Central memory CD8-positive, alpha-beta T cell (primary cell): ENCODE results near the gene TMEM43.
A peak's percentile ranks its signal among the peaks of the same experiment; 100 is the strongest.

Experiments
- ATAC-seq: fragments of 150-1000 bp; cut with Tn5 transposase; replicated peaks from 2 replicates; pipeline ENCODE4 v1.10.0; 2022; ENCODE audit warnings: mild to moderate bottlenecking, moderate FRiP score, moderate number of reproducible peaks; ENCODE audit not compliant: poor library complexity, severe bottlenecking; ENCODE audit errors: extremely low read depth
- DNase-seq, 2 donors: peaks; one replicate each; pipeline ENCODE4 v3.0.0; 2021; ENCODE audit warnings: low spot score in 2 of 2
- H3K27ac Mint-ChIP-seq: one replicate; pipeline ENCODE4 v1.8.0; 2022; ENCODE audit warnings: low read depth, mild to moderate bottlenecking, moderate library complexity, mixed read lengths
- H3K27me3 Mint-ChIP-seq: one replicate; pipeline ENCODE4 v1.8.0; 2022; ENCODE audit warnings: mixed read lengths
- H3K36me3 Mint-ChIP-seq: one replicate; pipeline ENCODE4 v1.8.0; 2022; ENCODE audit warnings: mild to moderate bottlenecking, moderate library complexity, mixed read lengths; ENCODE audit not compliant: insufficient read depth
- H3K4me1 Mint-ChIP-seq: one replicate; pipeline ENCODE4 v1.8.0; 2022; ENCODE audit warnings: mixed read lengths
- H3K4me3 Mint-ChIP-seq: one replicate; pipeline ENCODE4 v1.8.0; 2022; ENCODE audit warnings: mild to moderate bottlenecking, moderate library complexity, mixed read lengths
- H3K9me3 Mint-ChIP-seq: one replicate; pipeline ENCODE4 v1.8.0; 2022; ENCODE audit warnings: mixed read lengths

TMEM43 gene

GRCh38 chr3:14125193-14126016, 553 bp downstream of the TMEM43 start:
- Mint-ChIP-seq H3K4me1 (peaks cover 74% of the 10 kb centered on the region), H3K36me3 (peaks cover 47% of the 10 kb centered on the region), H3K27ac (peak overlapping the region; percentile 99), H3K4me3 (peak overlapping the region; percentile 95), H3K27me3 (no peaks in the 10 kb centered on the region), H3K9me3 (no peaks in the 10 kb centered on the region)
- ATAC-seq, result peak; percentile 16
- no peak for DNase-seq

GRCh38 chr3:14126017-14126886, 1.4 kb downstream of the TMEM43 start:
- H3K27me3 Mint-ChIP-seq, result no peaks in the 10 kb centered on the region
- peaks cover 54% of the 10 kb centered on the region for H3K36me3 Mint-ChIP-seq
- peaks cover 70% of the 10 kb centered on the region for H3K4me1 Mint-ChIP-seq
- H3K9me3 Mint-ChIP-seq, result no peaks in the 10 kb centered on the region
- peak overlapping the region; percentile 99 for H3K27ac Mint-ChIP-seq
- DNase-seq (no peak), ATAC-seq (no peak)
- peak overlapping the region; percentile 95 for H3K4me3 Mint-ChIP-seq

GRCh38 chr3:14126887-14127505, 2.1 kb downstream of the TMEM43 start:
- Mint-ChIP-seq H3K36me3 (peaks cover 58% of the 10 kb centered on the region), H3K27me3 (no peaks in the 10 kb centered on the region), H3K4me3 (peak overlapping the region; percentile 95), H3K4me1 (peaks cover 63% of the 10 kb centered on the region), H3K27ac (peak overlapping the region; percentile 99), H3K9me3 (no peaks in the 10 kb centered on the region)
- ATAC-seq (no peak), DNase-seq (no peak)

- Mint-ChIP-seq H3K27ac (peak overlapping the region; percentile 58), H3K9me3 (no peaks in the 10 kb centered on the region), H3K27me3 (no peaks in the 10 kb centered on the region), H3K36me3 (peaks cover 62% of the 10 kb centered on the region), H3K4me3 (no peak overlapping the region), H3K4me1 (peaks cover 57% of the 10 kb centered on the region)
- DNase-seq, result no peak
- no peak for ATAC-seq
Observed at GRCh38 chr3:14127516-14128161, 2.8 kb downstream of the TMEM43 start.

- DNase-seq (no peak), ATAC-seq (no peak)
- Mint-ChIP-seq H3K27ac (peak overlapping the region; percentile 58), H3K36me3 (peaks cover 68% of the 10 kb centered on the region), H3K27me3 (no peaks in the 10 kb centered on the region), H3K4me3 (no peak overlapping the region), H3K9me3 (no peaks in the 10 kb centered on the region), H3K4me1 (peaks cover 46% of the 10 kb centered on the region)
Observed at GRCh38 chr3:14128724-14129123, 3.9 kb downstream of the TMEM43 start.

GRCh38 chr3:14129296-14129695, 4.4 kb downstream of the TMEM43 start:
- ATAC-seq (no peak), DNase-seq (no peak)
- no peaks in the 10 kb centered on the region for H3K27me3 Mint-ChIP-seq
- H3K27ac Mint-ChIP-seq, result no peak overlapping the region
- peaks cover 43% of the 10 kb centered on the region for H3K4me1 Mint-ChIP-seq
- no peaks in the 10 kb centered on the region for H3K9me3 Mint-ChIP-seq
- peaks cover 67% of the 10 kb centered on the region for H3K36me3 Mint-ChIP-seq
- H3K4me3 Mint-ChIP-seq, result no peak overlapping the region

GRCh38 chr3:14130230-14130629, 5.4 kb downstream of the TMEM43 start:
- peaks cover 68% of the 10 kb centered on the region for H3K36me3 Mint-ChIP-seq
- no peak for ATAC-seq
- H3K9me3 Mint-ChIP-seq, result no peaks in the 10 kb centered on the region
- peak overlapping the region; percentile 7 for H3K4me3 Mint-ChIP-seq
- no peak for DNase-seq
- H3K27me3 Mint-ChIP-seq, result no peaks in the 10 kb centered on the region
- peaks cover 42% of the 10 kb centered on the region for H3K4me1 Mint-ChIP-seq
- H3K27ac Mint-ChIP-seq, result peak overlapping the region; percentile 76

GRCh38 chr3:14130707-14131106, 5.9 kb downstream of the TMEM43 start:
- no peaks in the 10 kb centered on the region for H3K9me3 Mint-ChIP-seq
- no peak for DNase-seq
- no peak for ATAC-seq
- H3K27ac Mint-ChIP-seq, result no peak overlapping the region
- no peak overlapping the region for H3K4me3 Mint-ChIP-seq
- peaks cover 38% of the 10 kb centered on the region for H3K4me1 Mint-ChIP-seq
- H3K36me3 Mint-ChIP-seq, result peaks cover 68% of the 10 kb centered on the region
- no peaks in the 10 kb centered on the region for H3K27me3 Mint-ChIP-seq

GRCh38 chr3:14131134-14131533, 6.3 kb downstream of the TMEM43 start:
- no peaks in the 10 kb centered on the region for H3K27me3 Mint-ChIP-seq
- peaks cover 68% of the 10 kb centered on the region for H3K36me3 Mint-ChIP-seq
- H3K9me3 Mint-ChIP-seq, result no peaks in the 10 kb centered on the region
- DNase-seq (no peak), ATAC-seq (no peak)
- H3K4me1 Mint-ChIP-seq, result peaks cover 33% of the 10 kb centered on the region
- no peak overlapping the region for H3K4me3 Mint-ChIP-seq
- no peak overlapping the region for H3K27ac Mint-ChIP-seq

GRCh38 chr3:14132120-14132519, 7.3 kb downstream of the TMEM43 start:
- H3K9me3 Mint-ChIP-seq, result no peaks in the 10 kb centered on the region
- peaks cover 23% of the 10 kb centered on the region for H3K4me1 Mint-ChIP-seq
- no peak overlapping the region for H3K4me3 Mint-ChIP-seq
- ATAC-seq (no peak), DNase-seq (no peak)
- H3K27ac Mint-ChIP-seq, result no peak overlapping the region
- H3K27me3 Mint-ChIP-seq, result no peaks in the 10 kb centered on the region
- peaks cover 73% of the 10 kb centered on the region for H3K36me3 Mint-ChIP-seq

- no peak overlapping the region for H3K4me3 Mint-ChIP-seq
- ATAC-seq, result no peak
- H3K9me3 Mint-ChIP-seq, result no peaks in the 10 kb centered on the region
- DNase-seq, result no peak
- peaks cover 71% of the 10 kb centered on the region for H3K36me3 Mint-ChIP-seq
- H3K4me1 Mint-ChIP-seq, result peaks cover 18% of the 10 kb centered on the region
- H3K27me3 Mint-ChIP-seq, result no peaks in the 10 kb centered on the region
- H3K27ac Mint-ChIP-seq, result peak overlapping the region; percentile 94
Observed at GRCh38 chr3:14132689-14133088, 7.8 kb downstream of the TMEM43 start.

- H3K9me3 Mint-ChIP-seq, result no peaks in the 10 kb centered on the region
- peaks cover 67% of the 10 kb centered on the region for H3K36me3 Mint-ChIP-seq
- ATAC-seq (no peak), DNase-seq (no peak)
- H3K4me1 Mint-ChIP-seq, result peaks cover 12% of the 10 kb centered on the region
- H3K27me3 Mint-ChIP-seq, result no peaks in the 10 kb centered on the region
- H3K4me3 Mint-ChIP-seq, result no peak overlapping the region
- peak overlapping the region; percentile 94 for H3K27ac Mint-ChIP-seq
Observed at GRCh38 chr3:14133188-14133800, 8.4 kb downstream of the TMEM43 start.
